ENCODE measurements around the gene DACT2.

Gene DACT2

DNA sequence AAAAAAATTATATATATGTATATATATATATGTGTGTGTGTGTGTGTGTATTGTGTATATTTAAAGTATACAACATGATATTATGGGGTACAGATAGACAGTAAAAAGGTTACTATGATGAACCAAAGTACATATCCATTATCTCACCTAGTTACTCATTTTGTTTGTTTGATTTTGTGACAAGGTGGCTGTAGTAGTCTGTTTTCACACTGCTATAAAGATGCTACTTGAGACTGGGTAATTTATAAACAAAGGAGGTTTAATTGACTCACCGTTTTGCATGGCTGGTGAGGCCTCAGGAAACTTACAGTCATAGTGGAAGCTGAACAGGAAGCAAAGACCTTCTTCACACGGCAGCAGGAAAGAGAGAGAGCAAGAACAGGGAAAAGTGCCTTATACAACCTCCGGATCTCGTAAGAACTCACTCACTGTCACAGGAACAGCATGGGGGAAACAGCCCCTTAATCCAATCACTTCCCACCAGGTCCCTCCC is 30.2 kb upstream of the DACT2 start:
- no peak for DNase-seq

DNA sequence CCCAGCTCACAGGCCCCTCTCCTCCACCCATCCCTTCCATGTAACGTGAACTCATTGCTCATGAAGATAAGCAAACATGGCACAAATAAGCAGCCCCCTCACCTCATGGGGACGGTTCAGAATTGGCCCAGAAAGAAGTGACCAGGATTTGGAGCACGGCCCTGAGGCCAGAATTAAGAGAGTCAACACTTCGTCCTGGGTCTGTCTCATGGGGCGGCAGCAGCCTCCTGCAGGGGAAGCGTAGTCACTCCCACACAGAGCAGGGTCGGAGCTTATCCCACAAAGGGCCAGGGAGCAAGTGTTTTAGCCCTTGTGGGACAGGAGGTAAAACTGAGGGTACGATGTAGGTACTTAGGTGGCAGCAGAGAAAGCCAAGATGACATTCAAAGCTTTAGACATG is 28.6 kb upstream of the DACT2 start:
- no peak for DNase-seq

DNA sequence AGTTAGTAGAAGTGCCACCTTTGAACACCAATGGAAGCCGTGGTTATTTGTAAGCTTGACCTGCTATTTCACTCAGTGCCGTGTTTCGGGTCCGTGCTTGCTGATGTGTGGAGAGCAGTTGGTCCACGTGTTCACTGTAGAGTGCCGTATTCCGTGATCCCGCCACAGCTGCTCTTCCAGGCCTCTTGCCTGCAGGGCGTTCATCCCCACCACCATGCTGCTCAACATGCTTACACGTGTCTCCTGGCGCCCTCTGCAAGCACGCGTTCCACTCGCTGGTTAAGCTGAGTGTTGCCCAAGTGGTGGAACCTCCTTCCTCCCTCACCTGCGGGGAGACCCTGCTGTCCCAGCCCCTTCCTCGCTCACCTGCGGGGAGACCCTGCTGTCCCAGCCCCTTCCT is 28.0 kb upstream of the DACT2 start:
- DNase-seq: no peak

DNA sequence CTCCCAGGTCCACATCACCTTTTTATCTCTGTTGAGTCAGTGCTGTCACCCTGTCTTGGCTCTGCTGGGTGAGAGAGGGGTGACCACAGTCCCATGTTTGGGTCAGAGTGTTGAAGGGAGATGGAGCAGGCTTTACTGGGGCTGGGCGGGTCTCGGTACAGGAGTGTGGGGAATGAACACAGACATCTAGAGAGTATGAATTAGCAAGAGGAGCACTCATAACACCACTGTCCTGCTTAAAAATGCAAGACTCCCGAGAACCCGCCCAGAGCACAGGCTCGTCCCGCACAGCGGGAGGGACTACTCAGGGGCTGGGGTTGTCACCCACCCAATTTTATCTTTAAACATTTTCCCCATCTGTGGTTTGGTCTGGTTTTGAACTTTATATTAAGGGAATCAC is 27.5 kb upstream of the DACT2 start:
- DNase-seq: no peak

DNA sequence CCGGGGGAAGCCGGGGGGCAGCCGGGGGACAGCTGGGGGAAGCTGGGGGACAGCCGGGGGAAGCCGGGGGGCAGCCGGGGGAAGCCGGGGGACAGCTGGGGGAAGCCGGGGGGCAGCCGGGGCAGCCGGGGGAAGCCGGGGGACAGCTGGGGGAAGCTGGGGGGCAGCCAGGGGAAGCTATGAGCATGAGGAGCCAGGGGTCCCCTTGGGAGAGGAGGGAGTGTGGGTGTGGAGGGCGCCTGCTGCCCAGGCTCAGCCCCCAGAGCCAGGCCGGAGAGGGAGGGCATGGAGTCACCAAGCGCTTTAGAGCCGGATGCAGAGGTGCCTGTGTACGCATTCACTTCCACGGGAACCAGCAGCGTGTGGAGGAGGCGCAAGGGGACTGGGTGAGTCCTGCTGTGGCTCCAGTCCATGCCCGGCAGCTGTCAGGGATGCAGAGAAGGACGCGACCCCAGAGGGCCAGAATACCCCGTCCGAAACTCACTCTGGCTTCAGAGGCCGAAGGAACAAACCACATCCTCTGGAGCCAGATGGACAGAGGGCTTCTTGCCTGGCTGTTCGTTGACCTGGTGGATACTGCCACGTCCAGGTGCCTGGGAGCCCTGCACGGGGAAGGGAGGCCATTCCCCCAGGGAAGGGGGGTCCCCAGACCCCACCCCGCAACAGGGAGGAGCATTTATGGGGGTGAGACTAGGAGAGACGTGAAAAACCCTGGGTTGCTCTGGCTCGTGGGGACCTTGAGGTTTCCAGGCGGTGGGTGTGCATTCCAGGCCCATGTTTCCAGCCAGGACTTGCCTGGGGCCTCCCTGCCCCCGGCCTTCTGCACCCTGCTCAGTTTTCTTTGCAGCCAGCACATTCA is 26.5 kb upstream of the DACT2 start:
- no peak for DNase-seq

DNA sequence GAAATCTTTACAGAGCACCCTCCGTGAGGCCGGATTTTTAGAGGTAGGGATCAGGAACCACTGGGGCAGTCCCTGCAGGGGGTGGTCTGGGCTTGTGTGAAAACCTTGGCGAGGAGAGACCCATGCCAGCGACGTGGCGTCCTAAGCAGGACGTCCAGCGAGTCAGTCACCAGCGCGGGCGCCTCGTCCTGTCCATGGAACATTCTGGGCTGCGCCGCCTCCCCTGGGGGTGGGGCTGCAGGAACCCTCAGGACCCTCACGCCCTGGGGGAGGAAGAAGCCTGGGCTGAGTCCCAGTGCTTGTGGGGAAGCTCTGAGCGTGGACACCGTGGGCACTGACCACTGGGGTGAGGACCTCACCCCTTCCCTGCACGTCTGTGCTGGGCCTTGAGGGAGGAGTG is 25.7 kb upstream of the DACT2 start:
- no peak for DNase-seq

DNA sequence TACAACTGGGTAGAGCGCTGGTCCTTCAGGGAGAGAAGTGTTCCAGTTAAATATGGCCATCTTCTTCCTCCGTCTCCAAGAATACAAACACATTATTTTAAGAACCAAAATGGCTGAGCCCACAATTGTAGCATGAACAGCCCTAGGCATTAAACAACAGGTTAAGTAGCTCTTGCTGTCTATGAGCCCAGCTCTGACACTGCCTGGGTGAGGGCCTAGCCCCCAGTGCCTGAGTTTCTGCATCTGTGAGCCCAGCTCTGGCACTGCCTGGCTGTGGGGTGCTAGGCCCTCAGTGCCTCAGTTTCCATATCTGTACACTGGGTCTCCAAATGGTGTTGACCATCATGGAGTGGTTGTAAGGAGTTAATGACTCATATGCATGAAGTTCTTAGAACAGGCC is 24.8 kb upstream of the DACT2 start:
- no peak for DNase-seq

DNA sequence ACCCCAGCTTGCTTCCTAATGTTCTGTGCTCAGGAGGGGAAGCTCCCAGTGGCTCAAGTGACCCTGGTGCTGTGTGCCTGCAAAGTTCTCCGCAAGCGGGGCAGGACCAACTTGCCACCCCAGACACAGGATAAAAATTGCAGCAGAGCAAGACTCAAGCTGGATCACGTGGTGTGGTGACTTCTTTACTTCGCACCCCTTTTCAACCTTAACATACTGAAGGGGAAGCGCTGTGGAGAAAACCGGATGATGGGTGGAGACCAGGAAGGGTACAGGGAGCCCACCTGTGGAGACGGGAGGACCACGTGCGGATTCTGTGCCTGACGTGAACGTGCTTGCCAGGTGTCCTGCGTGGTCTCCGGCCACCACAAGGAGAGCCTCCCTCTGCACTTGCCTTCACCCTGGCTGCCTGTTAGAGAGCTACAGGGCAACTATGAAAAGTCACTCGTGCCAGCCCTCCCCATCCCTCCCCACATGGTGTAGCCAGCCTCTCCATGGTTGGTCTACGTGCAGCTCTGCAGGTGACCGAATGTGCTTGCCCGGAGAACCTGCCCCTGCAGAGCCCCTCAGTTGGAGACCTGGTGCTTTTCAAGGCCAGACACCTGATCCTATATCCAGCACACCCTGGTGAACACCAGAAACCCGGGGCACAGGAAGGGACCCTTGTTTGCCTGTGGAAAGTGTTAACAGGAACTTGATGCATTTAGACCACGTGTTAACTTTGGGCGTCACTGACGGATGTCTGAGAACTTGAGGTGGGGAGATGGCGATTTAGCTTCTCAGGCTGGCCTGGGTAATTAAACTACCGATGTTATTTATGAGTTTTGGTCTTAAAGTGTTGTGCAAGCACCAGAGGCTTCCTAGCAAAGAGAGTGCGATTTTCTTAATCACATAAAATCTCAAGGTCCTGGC is 23.9 kb upstream of the DACT2 start:
- no peak for DNase-seq

DNA sequence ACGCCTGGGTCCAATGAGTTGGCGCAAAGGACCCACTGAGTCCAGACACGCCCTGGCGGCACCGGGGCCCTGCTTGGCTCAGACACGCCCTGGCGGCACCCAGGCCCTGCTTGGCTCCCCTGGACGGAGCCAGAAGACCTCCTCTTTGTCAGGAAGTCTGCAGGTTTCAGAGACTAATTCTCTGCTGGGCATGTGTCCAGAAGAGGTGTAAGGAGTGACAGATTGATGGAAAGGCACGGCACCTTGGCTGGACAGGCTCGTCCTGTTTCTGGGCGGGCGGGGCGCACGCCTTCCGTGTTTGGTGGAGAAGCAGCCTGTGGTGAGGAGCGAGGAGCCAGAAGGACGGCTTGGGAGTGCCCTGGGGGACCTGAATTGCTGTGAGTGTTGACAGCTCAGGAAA is 23.1 kb upstream of the DACT2 start:
- no peak for DNase-seq

DNA sequence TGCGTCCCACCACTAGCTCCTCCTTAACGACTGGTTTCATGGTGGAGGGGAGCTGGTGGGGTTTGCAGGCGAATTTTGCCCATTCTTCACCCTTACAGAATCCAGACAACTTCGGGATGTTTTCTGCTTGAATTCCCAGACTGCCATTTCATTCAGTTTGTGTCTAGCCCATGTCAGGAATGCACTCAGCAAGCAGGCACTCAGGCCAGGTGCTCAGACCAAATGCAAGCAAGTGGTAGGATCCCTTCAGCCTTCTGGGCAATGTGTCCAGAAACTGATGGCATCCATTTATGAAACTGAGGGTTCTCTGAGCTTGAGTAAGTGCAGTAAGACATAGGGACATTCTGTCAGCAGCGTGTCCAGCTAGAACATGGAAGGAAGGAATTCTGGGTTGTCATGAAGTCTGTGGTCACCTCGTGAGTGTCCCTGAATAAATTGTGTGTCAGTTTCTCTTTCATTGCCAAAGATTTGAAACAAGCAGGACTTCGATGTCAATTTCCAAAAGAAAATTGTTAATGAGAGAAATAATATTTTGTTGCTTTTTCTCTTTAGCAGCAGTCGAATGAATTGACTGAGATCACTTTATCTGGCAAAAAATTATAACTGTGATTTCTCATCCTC is 21.8 kb upstream of the DACT2 start:
- no peak for DNase-seq

DNA sequence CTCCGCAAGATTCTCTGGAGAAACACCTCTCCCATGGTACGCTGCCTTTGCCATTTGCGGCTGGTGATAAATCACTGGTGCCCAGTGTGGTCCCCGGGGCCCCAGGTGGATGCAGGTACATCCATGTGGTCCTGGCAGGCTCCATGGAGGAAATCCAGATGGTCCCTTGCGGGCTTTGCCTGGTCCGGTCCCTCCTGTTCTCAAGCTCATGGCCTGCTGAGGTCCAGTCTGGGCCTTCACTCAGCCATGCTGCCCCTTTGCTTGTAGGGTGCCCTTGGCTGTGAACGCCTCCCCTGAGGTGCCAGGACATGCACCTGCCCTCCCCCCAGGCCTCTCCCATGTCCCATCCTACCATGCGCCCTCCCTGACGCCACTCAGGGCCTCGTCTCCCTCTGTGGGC is 21.2 kb upstream of the DACT2 start:
- DNase-seq: no peak

DNA sequence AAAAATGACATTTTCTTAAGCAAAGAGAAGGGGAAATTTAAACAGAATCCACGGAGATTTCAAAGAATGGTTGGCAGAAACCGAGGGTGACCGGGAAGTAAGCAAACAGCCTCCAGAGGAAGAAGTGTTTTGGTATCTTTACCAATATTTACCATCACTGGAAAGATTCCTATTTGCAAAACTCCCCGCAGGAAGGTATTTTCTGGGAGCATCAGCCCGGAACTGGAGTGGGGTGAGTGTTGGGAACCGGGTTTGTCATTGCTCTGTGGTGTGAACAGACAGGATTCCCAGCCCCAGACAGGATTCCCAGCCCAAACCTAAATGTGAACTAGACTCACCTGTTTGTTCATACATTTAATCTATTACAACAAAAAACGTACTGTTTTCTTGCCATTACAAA is 19.2 kb upstream of the DACT2 start:
- no peak for DNase-seq

DNA sequence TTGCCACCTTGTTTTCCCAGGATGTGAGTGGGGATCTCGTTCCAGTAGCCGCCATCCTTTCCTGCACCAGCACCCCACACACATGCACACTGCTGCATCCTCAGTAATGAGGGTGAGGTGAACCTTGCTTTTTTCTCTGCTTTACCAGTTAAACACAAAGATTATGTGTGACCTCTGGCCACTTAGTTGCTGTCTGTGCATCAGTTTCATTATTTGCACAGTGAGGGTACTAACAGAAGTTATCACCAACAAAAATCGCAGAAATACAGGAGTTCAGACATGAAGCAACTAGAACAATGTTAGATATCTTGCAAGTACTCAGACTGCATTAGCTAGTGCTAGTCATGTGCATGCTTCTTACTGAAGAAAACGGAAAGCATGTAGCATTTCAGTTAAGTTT is 17.4 kb upstream of the DACT2 start:
- DNase-seq: no peak

DNA sequence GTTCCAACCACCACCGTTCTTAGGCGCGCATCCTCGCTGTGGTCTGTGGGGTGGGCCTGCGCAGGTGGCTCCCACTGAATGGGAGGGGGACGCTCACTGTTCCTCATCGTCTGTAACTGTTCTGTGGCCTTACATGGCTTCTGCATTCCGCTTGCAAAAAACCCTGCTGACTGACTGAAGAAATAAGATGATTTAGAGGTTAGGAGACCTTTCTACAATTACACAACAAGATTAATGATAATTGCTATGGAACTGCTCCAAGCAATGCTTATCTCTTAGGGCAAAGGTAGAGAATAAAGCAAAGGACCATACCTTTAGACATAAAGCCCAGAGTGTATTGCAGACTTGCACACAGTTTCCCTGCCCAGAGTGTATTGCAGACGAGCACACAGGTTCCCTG is 14.4 kb upstream of the DACT2 start:
- no peak for DNase-seq

DNA sequence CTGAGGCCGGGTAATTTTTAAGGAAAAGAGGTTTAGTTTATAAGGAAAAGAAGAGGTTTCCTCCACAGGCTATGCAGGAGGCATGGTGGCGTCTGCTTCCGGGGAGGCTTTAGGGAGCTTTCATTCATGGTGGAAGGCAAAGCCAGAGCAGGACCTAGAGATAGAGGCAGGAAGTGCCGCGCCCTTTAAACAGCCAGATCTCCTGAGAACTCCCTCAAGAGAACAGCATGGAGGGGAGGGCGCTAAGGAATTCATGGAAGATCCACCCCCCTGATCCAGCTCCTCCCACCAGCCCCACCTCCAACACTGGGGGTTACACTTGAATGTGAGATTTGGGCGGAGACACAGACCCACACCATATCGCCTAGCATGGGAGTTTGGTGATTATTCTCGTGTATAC is 13.9 kb upstream of the DACT2 start:
- no peak for DNase-seq

DNA sequence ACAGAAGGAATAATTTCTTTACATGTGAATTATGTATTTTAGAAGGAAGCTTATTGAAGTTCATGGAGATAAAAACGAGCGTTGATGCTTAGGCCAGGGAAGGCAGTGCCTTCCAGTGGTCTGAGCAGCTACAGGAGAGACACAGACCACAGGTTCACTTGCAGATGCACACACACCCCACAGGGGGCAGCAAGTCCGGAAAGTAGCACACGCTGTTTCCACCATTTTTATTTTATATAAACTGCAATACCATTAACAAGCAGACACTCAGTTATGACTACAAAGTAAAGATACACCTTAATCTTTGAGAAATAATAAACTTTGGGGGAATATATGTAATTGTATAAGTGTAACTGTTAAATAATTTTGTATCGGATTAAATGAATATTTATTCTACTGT is 13.5 kb upstream of the DACT2 start:
- no peak for DNase-seq

DNA sequence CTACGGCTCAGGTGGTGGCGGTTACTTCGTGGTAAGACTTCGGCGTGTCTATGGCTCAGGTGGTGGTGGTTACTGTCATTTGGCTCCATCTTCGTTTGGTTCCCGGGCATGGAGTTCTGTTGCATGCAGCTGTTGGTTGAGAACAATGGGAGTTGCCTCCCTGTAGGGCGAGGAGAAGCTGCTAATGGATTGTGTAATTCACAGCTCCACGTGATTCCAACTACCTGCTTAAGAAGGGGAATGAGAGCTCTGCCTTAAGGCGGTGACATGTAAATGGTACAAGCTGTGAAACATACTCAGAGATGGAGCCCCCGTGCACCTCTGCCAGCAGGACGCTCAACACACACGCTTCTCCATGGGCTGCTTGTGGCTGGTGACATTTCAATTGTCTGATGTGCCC is 12.4 kb upstream of the DACT2 start:
- DNase-seq: no peak

DNA sequence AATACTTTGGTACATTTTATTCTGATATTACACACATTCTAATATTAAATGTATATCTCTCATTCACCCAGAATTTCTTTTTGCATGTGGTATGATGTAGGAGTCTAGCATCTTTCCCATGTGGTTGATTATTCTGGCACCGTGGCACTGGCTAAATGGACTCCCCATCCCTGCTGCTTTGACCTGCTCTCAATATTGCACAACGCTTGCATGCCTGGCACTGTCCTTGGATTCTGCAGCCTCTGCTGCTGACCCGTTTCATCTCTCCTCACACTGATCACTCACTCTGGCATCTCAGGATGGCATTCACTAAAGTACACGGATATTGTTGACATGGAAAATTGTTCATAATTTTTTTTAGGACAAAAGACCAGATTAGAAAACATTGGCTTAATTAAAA is 11.5 kb upstream of the DACT2 start:
- DNase-seq: no peak

DNA sequence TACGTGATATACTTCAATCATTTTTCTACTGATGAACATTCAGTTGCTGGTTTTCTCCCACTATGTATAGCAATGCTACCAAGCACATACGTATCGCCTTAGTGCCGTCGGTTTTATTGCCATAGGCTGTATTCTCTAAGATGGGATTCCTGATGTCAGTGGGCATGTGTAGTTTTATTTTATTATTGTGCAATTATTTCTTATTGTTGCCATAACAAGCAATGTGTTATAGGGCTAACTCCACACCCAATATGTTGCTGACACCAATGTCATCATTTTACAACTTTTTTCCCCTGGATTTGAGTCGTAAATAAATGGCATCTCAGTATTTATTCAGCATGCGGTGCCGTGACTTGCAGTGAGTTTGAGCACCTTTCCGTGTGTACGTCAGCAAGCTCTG is 10.8 kb upstream of the DACT2 start:
- no peak for DNase-seq

DNA sequence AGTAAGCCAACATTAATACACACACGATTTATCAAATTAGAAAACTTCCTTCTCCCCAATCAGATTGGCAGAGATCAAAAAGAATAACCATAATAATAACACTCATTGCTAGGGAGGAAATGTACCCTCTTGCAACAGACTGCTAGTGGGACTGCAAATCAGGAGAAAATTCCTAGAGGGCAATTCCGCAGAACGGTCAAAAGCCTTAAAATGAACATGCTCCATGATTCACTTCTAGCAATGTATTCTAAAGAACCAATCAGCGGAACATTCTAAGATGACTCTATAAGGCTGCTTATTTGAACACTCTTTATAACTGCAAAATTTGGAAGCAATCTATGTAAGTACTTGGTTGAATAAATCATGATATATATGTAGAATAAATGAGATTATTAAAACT is 8.5 kb upstream of the DACT2 start:
- no peak for DNase-seq

DNA sequence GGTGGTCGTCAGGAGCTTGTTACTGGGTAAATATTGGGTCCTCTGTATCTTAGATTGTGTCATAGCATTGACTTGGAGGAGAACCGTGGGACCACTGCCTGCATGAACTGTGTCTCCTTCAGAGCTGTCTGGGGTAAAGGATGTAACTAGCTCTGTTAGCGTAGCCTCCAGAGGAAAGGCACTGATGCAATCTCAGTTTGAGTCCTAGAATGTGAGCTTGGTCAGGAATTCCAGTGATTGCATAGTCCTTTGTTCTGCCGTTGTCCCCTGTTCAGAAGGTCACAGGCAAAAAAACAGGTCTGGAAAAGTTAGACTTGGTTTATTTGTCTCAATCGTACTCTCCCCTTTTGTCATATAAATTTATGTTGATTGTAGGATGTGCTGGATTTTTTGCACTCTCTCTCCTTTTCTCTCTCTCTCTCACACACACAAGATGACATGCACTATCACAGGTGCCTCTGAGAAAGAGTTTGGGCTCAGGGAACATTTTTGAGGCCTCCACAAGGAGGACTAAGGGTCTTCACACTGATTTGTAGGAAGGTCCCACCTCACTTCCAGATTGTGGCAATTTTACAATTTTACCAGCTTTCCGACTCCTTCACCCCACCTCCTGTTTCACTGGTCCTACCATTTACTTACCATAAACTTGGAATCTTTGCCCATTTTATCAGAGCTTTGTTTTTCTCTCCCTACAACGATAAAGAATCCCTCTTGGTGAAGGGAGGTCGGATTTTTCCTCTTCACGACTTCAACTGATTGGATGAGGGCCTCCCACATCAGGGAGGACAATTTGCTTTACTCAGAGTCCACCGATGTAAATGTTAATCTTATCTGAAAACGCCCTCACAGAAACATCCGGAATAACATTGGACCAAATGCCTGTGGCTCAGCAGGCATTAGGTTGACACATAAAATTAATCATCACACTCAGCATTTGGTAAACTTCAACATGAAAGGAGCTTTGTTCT is 7.0 kb upstream of the DACT2 start:
- no peak for DNase-seq

DNA sequence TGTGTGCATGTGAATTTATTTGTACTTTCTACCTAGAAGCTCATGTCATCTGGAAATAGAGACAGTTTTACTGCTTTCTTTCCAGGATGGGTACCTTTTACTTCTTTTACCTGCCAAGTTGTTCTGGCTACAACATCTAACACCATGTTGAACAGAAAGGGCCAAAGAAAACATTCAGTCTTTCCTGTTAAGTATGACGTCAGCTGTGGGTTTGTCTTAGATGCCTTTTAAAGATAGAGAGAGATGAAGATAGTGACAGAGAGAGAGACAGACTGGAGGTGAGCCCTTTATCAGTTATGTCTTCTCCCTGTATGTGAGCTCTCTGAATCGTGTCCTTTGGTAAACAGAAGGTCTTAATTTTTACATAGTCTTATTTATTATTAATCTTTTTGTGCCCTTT is 3.4 kb upstream of the DACT2 start:
- DNase-seq: no peak
